Upper lobe of left lung (tissue), 4 donors: ENCODE data around the gene CXCR3.

ENCODE experiments used
- EP300 ChIP-seq, 4 donors: sonication (generic); formaldehyde crosslinking; IDR thresholded peaks; one replicate each; pipeline ENCODE4 v1.5.1; 2017; ENCODE audit warnings: antibody characterized with exemption in 4 of 4, control low read depth in 2 of 4
- POLR2A ChIP-seq, 4 donors: fragments of 450-650 bp; IDR thresholded peaks; one replicate each; pipeline ENCODE4 v1.5.1; 2016 to 2017; ENCODE audit warnings: antibody characterized with exemption in 4 of 4, mild to moderate bottlenecking in 2 of 4
- TF ChIP-seq, protein P1 (sequence below), 6 experiments: fragments of 450-650 bp in 4 of 6; fragments of 200-600 bp in 2 of 6; sonication (generic) in 2 of 6; IDR thresholded peaks; one replicate each; pipeline ENCODE4 v1.5.1; 2016 to 2019; ENCODE audit warnings: antibody characterized with exemption in 6 of 6

DNA sequence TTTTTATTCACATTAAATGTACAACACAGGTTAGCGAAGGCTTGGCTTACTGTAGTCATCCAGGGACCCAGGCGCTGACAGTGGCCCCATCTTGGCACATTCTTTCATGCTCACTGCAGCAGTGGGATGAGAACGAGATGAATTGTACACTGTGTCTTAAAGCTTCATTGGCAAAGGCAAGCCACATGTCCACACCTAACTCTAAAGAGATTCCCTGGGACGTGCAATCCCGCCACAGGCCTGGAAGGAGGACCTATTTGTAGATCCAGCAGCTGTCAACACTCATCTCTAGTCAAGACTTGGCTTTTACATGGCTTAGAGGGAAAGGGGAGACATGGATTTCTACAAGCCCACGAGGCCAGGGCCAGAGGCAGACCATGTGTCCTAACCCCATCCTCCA, 16.1 kb upstream of the CXCR3 start:
- TF ChIP-seq, protein P1, sequence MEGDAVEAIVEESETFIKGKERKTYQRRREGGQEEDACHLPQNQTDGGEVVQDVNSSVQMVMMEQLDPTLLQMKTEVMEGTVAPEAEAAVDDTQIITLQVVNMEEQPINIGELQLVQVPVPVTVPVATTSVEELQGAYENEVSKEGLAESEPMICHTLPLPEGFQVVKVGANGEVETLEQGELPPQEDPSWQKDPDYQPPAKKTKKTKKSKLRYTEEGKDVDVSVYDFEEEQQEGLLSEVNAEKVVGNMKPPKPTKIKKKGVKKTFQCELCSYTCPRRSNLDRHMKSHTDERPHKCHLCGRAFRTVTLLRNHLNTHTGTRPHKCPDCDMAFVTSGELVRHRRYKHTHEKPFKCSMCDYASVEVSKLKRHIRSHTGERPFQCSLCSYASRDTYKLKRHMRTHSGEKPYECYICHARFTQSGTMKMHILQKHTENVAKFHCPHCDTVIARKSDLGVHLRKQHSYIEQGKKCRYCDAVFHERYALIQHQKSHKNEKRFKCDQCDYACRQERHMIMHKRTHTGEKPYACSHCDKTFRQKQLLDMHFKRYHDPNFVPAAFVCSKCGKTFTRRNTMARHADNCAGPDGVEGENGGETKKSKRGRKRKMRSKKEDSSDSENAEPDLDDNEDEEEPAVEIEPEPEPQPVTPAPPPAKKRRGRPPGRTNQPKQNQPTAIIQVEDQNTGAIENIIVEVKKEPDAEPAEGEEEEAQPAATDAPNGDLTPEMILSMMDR (IDR thresholded peaks at IDR 0.05) = no peak
- no peak for TF ChIP-seq POLR2A (IDR thresholded peaks at IDR 0.05)
- no peak for TF ChIP-seq EP300 (IDR thresholded peaks at IDR 0.05)
